ENCODE results near the gene RALGPS1.

Gene RALGPS1

DNA sequence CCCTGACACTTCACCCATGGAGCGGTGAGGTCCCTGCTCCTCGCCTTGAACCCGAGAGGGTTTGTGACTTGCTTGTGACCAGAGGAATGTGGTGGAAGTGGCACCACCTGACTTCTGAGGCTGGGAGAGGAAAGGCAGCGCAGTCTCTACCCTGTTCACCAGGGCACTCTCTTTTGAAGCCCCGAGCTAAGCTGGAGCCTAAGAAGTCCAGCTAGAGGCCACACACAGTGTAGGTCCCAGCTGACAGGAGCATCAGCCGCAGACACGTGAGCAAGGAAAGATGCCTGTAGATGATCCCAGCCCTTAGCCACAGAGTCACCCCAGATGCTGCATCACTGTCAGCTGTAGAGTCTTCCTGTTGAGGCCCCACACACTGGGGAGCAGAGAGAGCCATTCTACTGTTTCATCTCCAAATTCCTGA is 209.5 kb downstream of the RALGPS1 start:
- no peak for DNase-seq (ENCODE audit: low spot score)
- in situ Hi-C loops (cut with MboI; ENCODE audit: low sequenced_read_pairs, unreplicated experiment), result no loop called here
- TF ChIP-seq, protein P1, sequence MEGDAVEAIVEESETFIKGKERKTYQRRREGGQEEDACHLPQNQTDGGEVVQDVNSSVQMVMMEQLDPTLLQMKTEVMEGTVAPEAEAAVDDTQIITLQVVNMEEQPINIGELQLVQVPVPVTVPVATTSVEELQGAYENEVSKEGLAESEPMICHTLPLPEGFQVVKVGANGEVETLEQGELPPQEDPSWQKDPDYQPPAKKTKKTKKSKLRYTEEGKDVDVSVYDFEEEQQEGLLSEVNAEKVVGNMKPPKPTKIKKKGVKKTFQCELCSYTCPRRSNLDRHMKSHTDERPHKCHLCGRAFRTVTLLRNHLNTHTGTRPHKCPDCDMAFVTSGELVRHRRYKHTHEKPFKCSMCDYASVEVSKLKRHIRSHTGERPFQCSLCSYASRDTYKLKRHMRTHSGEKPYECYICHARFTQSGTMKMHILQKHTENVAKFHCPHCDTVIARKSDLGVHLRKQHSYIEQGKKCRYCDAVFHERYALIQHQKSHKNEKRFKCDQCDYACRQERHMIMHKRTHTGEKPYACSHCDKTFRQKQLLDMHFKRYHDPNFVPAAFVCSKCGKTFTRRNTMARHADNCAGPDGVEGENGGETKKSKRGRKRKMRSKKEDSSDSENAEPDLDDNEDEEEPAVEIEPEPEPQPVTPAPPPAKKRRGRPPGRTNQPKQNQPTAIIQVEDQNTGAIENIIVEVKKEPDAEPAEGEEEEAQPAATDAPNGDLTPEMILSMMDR (IDR thresholded peaks at IDR 0.05; ENCODE audit: borderline replicate concordance, control extremely low read depth, extremely low read depth, insufficient read depth, missing control alignments), result no peak

DNA sequence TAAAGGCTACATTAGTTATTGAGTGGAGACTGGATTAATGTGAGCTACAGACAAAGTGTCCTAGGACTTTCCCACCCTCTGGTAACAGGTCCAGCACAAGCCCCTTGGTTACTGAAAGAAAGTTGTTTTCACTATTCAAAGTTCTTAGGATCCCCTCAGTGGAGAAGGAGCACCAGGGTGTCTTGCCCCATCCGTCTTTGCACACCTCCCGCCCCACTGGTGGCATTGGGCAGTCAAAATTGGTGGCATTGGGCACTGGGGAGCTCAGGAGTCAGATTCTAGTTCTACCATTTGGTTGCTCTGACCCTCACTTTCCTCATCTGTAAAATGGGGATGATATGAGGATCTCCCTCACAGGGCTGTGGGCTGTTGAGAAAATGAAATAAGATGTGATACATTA is 210.2 kb downstream of the RALGPS1 start:
- in situ Hi-C loops (cut with MboI; ENCODE audit: low sequenced_read_pairs, unreplicated experiment), result no loop called here

DNA sequence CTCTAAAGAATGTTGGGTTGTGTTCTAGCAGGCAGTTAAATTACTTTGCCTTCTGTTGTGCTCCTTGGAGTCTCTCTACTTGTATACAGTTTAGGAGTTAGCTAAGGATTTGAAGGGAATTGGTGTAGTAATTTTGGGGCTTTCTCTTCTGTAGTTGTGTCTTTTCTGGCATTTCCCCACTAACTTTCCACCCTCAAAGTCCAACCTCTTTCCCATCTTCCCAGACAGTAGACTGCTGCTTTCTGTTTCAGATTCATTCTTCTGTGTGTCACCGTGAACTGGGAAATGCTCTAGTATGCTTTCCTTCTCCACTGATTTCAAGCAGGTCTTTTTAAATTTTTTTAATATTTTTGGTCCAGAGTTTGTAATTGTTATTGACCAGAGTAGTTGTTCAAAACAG is 212.4 kb downstream of the RALGPS1 start:
- no peak for DNase-seq (ENCODE audit: low spot score)
- TF ChIP-seq, protein P1 (IDR thresholded peaks at IDR 0.05; ENCODE audit: borderline replicate concordance, control extremely low read depth, extremely low read depth, insufficient read depth, missing control alignments), result no peak
- in situ Hi-C loops (cut with MboI; ENCODE audit: low sequenced_read_pairs, unreplicated experiment), result no loop called here

More for the DNA sequence above, 210.2 kb downstream of the RALGPS1 start:
- TF ChIP-seq, protein P1 (IDR thresholded peaks at IDR 0.05; ENCODE audit: borderline replicate concordance, control extremely low read depth, extremely low read depth, insufficient read depth, missing control alignments), result no peak
- DNase-seq (ENCODE audit: low spot score), result no peak

DNA sequence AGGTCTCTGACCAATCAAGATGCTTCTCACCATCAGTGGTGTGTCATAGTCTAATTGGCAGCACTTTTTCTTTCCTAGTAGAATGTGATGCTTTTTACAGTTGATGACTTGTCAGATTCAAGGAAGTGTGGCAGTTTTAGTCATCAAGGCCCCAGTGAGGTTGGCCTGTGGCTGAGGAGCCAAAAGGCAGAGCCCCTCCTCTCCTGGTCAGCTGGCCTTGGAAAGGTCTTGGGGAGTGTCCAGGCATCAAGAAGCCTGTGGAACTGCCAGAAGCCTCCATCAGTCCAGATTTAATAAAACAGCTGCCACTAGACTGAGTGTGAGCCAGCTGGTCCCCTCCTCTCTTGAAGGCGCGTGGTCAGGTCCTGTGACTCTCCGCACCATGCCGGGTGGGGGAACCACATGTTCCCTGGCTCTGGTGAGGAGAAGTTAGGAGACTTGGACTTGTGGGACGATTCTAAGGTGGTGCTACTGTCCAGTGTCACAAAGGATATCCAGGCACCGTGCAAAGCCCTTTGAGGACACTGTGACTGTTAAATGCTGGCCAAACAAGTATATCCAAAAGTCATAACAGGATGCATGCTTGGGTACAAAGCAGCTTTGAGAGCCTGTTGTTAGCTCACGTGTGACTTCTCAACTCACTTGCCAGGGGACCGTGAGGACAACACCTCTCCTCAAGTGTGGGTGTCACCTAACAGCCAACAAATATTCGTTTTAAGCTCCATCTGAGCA is 213.9 kb downstream of the RALGPS1 start:
- in situ Hi-C loops (cut with MboI; ENCODE audit: low sequenced_read_pairs, unreplicated experiment), result no loop called here
- no peak for DNase-seq (ENCODE audit: low spot score)
- TF ChIP-seq, protein P1 (IDR thresholded peaks at IDR 0.05; ENCODE audit: borderline replicate concordance, control extremely low read depth, extremely low read depth, insufficient read depth, missing control alignments), result no peak

DNA sequence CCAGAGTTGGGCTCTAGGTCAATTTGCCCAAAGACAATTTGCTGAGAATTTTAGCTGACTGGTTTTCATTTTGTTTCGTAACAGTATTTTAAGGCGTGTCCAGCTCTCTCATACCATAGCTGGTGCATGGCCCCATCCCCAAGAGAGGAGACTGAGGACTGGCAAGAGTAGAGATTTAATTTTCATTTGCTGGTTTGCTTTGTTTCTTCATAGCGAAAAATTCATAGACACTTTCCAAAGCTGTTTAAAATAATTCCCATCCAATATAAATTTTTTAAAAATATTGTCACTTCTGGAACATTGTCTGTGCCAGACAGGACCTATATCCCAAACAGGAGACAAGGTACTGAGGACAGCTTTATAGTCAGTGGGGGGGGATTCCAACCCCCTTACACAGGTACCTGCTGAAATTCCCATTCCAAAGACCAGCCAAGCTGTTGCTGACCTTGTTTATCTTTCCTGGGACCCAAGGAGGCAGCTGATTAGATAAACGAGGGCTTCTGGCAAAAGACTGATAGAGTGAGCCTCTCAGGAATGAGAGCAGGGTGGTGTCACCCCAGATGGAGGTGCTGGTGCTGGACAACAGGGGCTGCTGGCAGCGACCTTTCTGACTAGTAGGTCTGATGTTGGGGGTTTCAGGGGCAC is 214.6 kb downstream of the RALGPS1 start:
- in situ Hi-C loops (cut with MboI; ENCODE audit: low sequenced_read_pairs, unreplicated experiment), result no loop called here
- no peak for DNase-seq (ENCODE audit: low spot score)
- TF ChIP-seq, protein P1 (IDR thresholded peaks at IDR 0.05; ENCODE audit: borderline replicate concordance, control extremely low read depth, extremely low read depth, insufficient read depth, missing control alignments), result no peak

DNA sequence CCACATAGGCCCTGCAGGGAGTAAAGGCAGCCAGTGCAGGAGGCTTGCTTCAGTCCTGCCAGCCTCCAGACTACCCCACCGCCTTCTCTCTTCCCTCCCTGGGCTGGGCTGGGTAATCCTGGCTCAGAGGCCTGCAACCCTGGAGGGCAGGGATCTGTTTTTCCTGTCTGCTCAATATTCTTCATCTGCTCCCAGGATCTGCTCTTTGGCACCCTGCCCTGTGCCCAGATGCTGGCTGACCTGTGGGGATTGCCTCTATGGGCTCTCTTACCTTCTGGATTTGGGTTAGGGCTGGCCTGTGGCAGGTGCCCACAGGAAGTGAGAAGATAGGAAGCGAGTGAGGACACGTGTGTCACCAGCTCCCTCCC is 215.1 kb downstream of the RALGPS1 start:
- TF ChIP-seq, protein P1 (IDR thresholded peaks at IDR 0.05; ENCODE audit: borderline replicate concordance, control extremely low read depth, extremely low read depth, insufficient read depth, missing control alignments), result no peak
- no peak for DNase-seq (ENCODE audit: low spot score)
- in situ Hi-C loops (cut with MboI; ENCODE audit: low sequenced_read_pairs, unreplicated experiment), result no loop called here
